GM21529 (cell line): Measurements from ENCODE around the gene EPN1.
"Not testable (repeated sequence)": the region's sequence is repeated elsewhere in the genome, so short reads cannot be mapped to it uniquely, and the experiment has no call there.

Source experiments
- ATAC-seq: cut with Tn5 transposase; IDR thresholded peaks from one replicate; pipeline ENCODE4 v1.9.1; 2021; ENCODE audit not compliant: unreplicated experiment

The EPN1 gene

DNA sequence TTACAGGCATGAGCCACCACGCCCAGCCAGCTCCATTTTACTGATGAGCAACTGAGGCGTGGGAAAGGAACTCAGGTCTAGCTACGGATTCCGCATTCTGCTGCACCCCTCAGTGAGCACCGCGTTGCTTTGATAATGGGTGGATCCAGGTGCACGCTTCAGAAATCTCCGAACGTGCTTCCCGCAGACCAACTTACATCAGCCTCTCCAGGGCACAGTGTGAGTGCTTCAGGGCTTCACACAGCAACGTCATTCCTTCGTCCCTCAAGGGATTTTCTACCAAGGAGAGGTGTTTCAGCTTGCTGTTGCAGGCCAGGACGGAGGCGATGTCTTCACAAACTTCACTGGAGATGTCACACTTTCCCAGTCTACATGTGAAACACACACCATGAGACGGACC, 41.5 kb downstream of the EPN1 start:
- ATAC-seq: no peak

DNA sequence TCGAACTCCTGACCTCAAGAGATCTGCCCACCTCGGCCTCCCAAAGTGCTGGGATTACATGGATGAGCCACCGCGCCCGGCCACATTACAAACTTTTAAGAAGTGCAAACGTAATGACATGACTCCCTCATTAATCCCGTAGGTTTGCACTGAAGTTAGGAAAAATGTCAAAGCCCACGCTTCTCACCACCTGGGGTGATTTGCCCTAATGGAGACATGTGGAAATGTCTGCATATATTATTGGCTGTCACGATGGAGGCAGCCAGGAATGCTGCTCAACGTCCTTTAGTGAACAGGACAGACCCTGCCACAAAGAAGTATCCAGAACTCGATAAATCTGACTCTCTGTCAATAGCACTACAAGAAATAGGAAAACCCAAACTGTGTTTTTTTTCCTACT, 42.2 kb downstream of the EPN1 start:
- no peak for ATAC-seq

DNA sequence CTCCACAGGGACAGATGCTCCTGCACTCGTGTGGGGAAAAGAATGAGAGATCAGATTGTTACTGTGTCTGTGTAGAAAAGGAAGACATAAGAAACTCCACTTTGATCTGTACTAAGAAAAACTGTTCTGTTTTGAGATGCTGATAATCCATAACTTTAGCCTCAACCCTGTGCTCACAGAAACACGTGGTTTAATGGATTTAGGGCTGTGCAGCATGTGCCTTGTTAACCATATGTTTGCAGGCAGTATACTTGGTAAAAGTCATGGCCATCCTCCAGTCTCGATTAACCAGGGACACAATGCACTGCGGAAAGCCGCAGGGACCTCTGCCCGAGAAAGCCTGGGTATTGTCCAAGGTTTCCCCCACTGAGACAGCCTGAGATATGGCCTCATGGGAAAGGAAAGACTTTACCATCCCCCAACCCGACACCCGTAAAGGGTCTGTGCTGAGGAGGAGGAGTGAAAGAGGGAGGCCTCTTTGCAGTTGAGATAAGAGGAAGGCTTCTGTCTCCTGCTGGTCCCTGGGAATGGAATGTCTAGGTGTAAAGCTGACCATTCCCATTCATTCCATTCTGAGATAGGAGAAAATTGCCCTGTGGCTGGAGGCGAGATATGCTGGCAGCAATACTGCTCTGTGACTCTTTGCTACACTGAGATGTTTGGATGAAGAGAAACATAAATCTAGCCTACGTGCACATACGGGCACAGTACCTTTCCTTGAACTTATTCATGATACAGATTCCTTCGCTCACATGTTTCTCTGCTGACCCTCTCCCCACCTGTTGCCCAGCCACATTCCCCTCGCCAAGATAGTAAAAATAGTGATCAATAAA, 43.1 kb downstream of the EPN1 start:
- ATAC-seq: not testable (repeated sequence)

DNA sequence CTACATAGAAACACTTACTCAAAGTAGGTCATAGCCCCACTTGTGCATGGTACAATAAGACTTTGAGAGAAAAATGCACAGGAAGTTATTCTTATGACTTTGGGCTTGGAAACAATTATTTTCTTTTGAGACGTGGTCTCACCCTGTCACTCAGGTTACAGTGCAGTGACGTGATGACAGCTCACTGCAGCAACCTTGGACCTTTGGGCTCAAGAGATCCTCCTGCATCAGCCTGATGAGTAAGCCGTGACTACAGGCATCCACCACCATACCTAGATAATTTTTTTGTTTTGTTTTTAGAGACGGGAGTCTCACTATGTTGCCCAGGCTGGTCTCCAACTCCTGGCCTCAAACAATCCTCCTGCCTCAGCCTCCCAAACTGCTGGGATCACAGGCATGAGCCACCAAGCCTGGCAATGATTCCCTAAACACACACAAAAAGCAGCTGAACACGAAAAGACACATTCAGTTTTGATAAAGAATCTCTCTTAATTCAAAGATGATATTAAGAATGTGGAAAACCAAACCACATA, 45.3 kb downstream of the EPN1 start:
- ATAC-seq: no peak

DNA sequence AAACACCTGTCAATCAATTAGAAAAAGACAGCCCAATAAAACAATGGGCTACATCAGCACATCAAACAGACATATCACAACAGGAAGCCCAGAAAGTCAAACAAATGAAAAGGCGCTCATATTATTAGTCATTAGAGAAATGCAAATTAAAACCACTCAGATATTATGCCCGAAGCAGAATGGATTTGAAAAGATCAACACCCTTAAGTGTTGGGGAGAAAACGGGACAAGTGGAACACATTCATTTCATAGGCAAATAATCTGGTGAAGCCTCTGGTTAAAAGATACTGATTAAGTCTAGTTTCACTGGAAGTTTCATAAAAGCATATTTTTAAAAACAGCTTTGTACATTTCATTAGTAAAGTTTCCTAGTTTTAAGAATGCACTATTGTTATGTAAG, 45.8 kb downstream of the EPN1 start:
- no peak for ATAC-seq

DNA sequence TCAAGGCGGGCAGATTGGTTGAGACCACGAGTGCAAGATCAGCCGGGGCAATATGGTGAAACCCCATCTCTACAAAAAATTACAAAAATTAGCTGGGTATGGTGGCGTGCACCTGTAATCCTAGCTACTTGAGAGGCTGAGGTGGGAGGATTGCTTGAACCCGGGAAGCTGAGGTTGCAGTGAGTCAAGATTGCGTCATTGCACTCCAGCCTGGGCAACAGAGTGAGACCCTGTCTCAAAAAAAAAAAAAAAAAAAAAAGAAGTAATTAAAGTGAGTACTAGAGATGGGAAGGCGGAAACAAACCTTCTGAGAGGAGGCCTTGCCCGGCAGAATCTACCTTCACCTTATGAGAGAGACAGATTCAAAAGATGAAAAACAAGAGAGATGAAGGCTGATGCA, 48.5 kb downstream of the EPN1 start:
- ATAC-seq: no peak

DNA sequence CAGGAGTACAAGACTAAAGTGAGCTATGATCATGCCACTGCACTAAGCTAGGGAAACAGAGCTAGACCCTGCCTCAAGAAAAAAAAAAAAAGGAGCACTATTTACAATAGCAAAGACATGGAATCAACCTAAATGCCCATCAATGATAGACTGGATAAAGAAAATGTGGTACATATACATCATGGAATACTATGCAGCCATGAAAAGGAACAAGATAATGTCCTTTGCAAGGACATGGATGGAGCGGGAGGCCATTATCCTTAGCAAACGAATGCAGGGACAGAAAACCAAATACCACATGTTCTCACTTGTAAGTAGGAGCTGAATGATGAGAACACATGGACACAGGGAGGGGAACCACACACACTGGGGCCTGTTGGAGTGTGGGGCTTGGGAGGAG, 55.4 kb downstream of the EPN1 start:
- ATAC-seq: not testable (repeated sequence)

DNA sequence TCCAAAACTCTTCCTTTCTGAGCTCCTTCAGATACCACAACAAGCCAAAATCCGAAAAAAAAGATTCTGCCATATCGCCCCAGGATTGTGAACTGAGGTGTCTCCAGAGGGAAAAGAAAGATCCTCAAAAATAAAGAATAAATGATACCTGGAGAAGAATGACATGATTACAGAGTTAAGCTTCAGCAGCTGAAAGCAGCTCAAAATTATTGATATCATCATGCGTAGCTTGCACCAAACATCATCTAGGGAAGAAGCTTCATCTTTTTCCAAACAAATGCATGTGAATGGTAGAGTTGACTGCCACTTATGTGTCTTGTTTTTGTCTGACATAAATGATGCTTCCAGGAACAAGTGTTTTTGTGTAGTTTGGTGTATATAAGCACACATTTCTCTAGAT, 63.3 kb downstream of the EPN1 start, which contains the start of gene NLRP9:
Gene NLRP9, minus strand, starts transcription at position 101 of the 400 bp plus-strand sequence. Its CDS starts 28 bp downstream, at position 73.
- ATAC-seq: no peak

DNA sequence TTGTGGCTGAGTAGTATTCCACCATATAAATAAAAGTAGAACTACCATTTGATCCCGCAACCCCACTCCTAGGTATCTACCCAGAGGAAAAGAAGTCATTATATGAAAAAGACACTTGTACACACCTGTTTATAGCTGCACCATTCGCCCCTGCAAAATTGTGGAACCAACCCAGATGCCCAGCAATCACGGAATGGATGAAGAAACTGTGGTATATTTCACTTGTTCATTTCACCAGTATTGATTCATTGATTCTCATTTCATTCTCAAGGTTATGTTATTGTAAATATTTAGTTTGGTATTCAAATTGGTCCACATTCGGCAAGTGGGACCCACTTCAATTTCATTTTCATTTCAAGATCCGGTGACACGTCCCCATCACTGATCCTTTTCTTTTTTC, 75.7 kb downstream of the EPN1 start:
- no peak for ATAC-seq

DNA sequence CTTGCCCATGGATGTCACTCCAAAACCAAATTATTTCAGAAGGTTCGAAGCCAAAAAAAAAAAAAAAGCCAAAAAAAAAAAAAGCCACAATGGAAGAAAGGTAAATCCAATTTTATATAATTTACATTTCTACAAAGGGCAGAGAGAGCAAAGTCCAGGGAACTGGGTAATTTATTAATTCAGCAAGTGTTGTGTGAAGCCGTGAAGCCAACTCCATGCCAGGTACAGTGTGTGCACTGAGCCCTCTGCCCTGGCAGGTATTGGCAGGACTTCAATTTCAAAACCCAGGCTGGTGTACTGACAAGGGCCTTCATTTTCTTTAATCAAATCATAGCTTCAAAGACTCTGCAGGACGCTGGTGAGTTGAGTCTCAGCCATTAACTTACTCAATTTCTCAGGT, 78.4 kb downstream of the EPN1 start:
- ATAC-seq: no peak

DNA sequence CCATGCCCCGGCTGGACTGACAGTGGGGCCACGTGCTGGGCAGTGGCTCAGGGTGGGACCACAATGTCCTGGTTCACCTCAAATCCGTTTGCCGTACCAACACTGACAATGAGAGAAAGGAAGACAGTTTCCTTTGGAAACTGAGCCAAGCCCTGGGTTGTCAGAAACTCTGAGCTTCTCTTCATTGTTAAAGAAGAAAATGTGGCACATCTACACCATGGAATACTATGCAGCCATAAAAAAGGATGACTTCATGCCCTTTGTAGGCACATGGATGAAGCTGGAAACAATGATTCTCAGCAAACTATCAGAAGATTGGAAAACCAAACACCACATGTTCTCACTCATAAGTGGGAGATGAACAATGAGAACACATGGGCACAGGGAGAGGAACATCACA, 81.8 kb downstream of the EPN1 start:
- not testable (repeated sequence) for ATAC-seq

DNA sequence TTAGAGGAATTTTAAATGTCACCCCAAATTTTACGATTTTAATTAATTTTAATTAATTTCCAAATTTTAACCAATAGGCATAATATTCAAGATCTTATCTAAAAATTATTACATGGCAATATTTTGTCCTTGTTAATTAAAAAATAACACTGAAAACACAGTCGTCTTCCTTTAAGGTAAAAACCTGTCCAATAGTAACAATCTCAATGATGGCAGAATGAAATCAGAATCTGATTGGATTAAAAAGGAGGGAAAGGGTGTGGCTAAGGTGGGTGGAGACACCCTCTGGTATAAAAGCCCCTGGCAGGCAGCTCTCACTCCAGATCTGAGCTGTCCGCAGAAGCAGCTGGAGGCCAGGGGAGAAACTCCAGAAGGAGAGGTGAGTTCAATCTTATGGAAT, 83.8 kb downstream of the EPN1 start, which contains the start of gene RFPL4A:
Gene RFPL4A, plus strand, starts transcription at position 301 of the 400 bp plus-strand sequence. CDS start 2,704 bp downstream, outside the sequence.
- not testable (repeated sequence) for ATAC-seq
